Measurements from ENCODE around the gene FARSB. TPM values are rescaled to one million over a fixed set of nuclear protein-coding genes. Genes with fewer than 3 reads are reported as not detected.

The FARSB gene
- total and polyA plus RNA-seq, 3 donors from 2014 or later = 14.1 to 35.0 (median 22.8) TPM

DNA sequence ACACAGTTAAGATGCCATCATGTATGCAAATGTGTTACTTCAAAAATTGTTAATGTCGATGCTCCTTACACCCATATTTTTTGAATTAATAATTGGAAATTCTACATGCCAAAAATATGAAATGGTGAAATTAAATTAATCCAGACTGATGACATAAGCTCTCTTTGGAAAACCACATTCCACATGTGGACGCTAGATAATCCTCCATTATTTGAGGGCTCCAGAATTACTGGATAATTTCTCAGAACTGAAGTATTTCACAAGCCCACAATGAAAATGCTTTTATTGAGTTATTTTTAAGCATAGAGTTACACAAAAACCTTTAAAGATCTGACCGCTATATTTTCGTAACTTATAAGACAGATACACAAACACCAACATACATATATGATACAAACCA is 47.8 kb downstream of the FARSB start:
- intact Hi-C loops (cut with DNase I; ENCODE audit: low total_unique reads) = no loop called here
- H3K27ac ChIP-seq = no peak overlapping the region
- no peaks in the 10 kb centered on the region for H3K4me1 ChIP-seq
- no peaks in the 10 kb centered on the region for H3K36me3 ChIP-seq (ENCODE audit: low read depth, missing control alignments)
- TF ChIP-seq, protein P1, sequence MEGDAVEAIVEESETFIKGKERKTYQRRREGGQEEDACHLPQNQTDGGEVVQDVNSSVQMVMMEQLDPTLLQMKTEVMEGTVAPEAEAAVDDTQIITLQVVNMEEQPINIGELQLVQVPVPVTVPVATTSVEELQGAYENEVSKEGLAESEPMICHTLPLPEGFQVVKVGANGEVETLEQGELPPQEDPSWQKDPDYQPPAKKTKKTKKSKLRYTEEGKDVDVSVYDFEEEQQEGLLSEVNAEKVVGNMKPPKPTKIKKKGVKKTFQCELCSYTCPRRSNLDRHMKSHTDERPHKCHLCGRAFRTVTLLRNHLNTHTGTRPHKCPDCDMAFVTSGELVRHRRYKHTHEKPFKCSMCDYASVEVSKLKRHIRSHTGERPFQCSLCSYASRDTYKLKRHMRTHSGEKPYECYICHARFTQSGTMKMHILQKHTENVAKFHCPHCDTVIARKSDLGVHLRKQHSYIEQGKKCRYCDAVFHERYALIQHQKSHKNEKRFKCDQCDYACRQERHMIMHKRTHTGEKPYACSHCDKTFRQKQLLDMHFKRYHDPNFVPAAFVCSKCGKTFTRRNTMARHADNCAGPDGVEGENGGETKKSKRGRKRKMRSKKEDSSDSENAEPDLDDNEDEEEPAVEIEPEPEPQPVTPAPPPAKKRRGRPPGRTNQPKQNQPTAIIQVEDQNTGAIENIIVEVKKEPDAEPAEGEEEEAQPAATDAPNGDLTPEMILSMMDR (IDR thresholded peaks at IDR 0.05) = no peak
- no peak for TF ChIP-seq POLR2A (IDR thresholded peaks at IDR 0.05)
- H3K9me3 ChIP-seq = no peaks in the 10 kb centered on the region
- no peak overlapping the region for H3K4me3 ChIP-seq
- no peaks in the 10 kb centered on the region for H3K27me3 ChIP-seq
- WGBS, 2 donors = 71 to 72% methylated on average over 4 of the region's 4 CpGs
- no peak for DNase-seq

DNA sequence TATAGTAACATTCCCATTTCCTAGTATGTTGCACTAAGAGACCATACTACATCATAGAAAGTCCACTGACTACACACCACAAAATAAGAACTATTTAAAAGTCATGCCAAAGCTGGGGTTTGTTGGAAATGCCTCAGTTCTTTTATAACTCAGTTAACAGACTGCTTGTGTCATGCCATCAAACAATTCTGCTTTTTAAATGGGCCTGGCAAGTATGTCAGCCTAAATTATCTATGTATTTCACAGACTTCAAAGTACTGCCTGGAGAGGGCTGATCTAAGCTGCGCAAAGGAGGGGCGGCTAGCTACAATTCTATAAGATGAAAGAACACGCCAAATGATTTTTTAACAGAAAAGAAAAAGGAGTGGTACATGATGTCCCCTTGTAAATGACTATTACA is 49.6 kb downstream of the FARSB start:
- H3K9me3 ChIP-seq = no peaks in the 10 kb centered on the region
- intact Hi-C loops (cut with DNase I; ENCODE audit: low total_unique reads) = no loop called here
- H3K27me3 ChIP-seq = no peaks in the 10 kb centered on the region
- no peaks in the 10 kb centered on the region for H3K36me3 ChIP-seq (ENCODE audit: low read depth, missing control alignments)
- no peak overlapping the region for H3K4me3 ChIP-seq
- no peaks in the 10 kb centered on the region for H3K4me1 ChIP-seq
- no peak overlapping the region for H3K27ac ChIP-seq
- no peak for DNase-seq
- 88 to 97% methylated on average over 3 of the region's 3 CpGs for WGBS, 2 donors
- TF ChIP-seq POLR2A (IDR thresholded peaks at IDR 0.05) = no peak
- TF ChIP-seq, protein P1 (IDR thresholded peaks at IDR 0.05) = no peak

DNA sequence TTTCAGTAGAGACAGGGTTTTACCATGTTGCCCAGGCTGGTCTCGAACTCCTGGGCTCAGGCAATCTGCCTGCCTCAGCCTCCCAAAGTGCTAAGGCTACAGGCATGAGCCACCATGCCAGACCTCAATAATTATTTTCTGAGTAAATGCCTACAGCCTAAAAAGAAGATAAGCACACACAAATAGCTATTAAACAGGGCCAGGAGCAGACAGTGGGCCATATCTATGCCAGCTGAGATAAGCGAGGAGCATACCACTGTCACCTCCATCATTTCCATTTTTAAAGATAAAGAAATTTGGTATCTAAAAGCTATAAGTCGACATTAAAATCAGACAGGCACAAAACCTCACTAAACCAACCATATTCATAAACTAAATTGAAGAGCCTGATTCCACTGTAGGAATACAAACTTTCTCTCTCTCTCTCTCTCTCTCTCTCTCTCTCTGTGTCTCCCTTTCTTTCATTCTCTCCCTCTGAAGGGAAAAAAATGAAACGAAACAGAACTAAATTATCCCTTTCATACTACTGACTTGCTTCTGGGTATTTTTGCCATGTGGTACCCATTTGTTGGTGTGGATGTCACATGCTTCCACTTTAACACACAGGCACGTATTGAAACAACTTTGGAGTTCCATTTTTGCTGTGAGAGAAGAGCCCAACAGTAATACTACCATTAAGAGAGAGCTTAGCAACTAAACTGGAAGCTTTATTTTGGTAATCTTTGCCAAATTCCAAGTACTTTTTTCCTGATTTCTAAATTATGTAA is 51.0 kb downstream of the FARSB start:
- no peak for DNase-seq
- no peaks in the 10 kb centered on the region for H3K9me3 ChIP-seq
- H3K27ac ChIP-seq = no peak overlapping the region
- H3K27me3 ChIP-seq = no peaks in the 10 kb centered on the region
- no peak overlapping the region for H3K4me3 ChIP-seq
- no peaks in the 10 kb centered on the region for H3K4me1 ChIP-seq
- H3K36me3 ChIP-seq (ENCODE audit: low read depth, missing control alignments) = no peaks in the 10 kb centered on the region
- intact Hi-C loops (cut with DNase I; ENCODE audit: low total_unique reads) = no loop called here
- TF ChIP-seq POLR2A (IDR thresholded peaks at IDR 0.05) = no peak
- TF ChIP-seq, protein P1 (IDR thresholded peaks at IDR 0.05) = no peak
- WGBS, 2 donors = 83 to 90% methylated on average over 5 of the region's 5 CpGs

DNA sequence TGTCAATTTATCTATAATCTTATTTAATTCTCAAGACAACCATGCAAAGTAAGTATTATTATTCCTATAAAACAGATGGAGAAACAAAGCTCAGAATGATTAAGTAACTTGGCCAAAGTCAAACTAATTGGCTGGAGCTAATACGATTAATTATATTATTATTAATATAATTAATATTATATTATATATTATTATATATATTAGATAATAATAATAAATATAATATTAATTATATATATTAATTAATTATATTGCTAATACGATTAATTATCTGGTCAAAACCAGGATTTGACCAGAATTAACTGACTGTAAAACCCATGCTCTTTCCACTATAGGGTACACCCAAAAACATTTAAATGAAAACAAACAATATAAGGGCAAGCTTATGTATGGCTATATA is 52.4 kb downstream of the FARSB start:
- intact Hi-C loops (cut with DNase I; ENCODE audit: low total_unique reads) = no loop called here
- no peaks in the 10 kb centered on the region for H3K36me3 ChIP-seq (ENCODE audit: low read depth, missing control alignments)
- TF ChIP-seq POLR2A (IDR thresholded peaks at IDR 0.05) = no peak
- TF ChIP-seq, protein P1 (IDR thresholded peaks at IDR 0.05) = no peak
- no peaks in the 10 kb centered on the region for H3K9me3 ChIP-seq
- no peaks in the 10 kb centered on the region for H3K4me1 ChIP-seq
- 92 to 98% methylated on average over 2 of the region's 2 CpGs for WGBS, 2 donors
- H3K27me3 ChIP-seq = no peaks in the 10 kb centered on the region
- no peak overlapping the region for H3K4me3 ChIP-seq
- DNase-seq = no peak
- no peak overlapping the region for H3K27ac ChIP-seq

DNA sequence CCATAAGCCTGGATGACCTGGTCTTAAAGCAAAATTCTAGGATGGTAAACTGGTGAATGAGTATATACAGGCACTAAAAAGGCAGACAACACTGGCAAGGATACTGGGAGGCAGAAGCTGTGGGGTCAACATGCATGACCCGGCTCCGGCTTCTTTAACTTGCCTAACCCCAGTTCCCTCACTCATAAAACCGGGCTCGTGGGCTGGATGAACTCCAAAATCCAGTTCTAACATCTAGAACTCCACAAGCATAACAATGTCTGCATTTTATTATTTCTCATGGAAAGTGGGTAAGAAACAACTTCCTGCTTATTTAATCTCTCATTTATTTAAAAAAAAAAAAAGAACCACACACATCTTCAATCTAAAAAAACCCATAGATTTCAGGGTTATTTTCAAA is 57.3 kb downstream of the FARSB start:
- Histone ChIP-seq H3K36me3 (ENCODE audit: low read depth, missing control alignments) (no peaks in the 10 kb centered on the region), H3K4me3 (no peak overlapping the region), H3K27me3 (no peaks in the 10 kb centered on the region), H3K4me1 (no peaks in the 10 kb centered on the region), H3K27ac (no peak overlapping the region), H3K9me3 (no peaks in the 10 kb centered on the region)
- 63 to 66% methylated on average over 4 of the region's 4 CpGs for WGBS, 2 donors
- TF ChIP-seq, protein P1 (IDR thresholded peaks at IDR 0.05) = no peak
- TF ChIP-seq POLR2A (IDR thresholded peaks at IDR 0.05) = no peak
- intact Hi-C loops (cut with DNase I; ENCODE audit: low total_unique reads) = no loop called here
- DNase-seq = no peak
